ENCODE data around the gene TRPV6. TPM values are rescaled to one million over a fixed set of nuclear protein-coding genes. Genes with fewer than 3 reads are reported as not detected.

The TRPV6 gene
- total RNA-seq, 1 donor from 2014 or later: not detected

GRCh38 chr7:142927949-142928348 is 42.4 kb upstream of the TRPV6 start:
- Histone ChIP-seq H3K4me3 (no peak overlapping the region), H3K27ac (no peak overlapping the region), H3K4me2 (no peak overlapping the region), H3K36me3 (no peaks in the 10 kb centered on the region), H3K4me1 (no peaks in the 10 kb centered on the region), H3K9ac (no peak overlapping the region), H3K9me3 (ENCODE audit: low read depth) (no peaks in the 10 kb centered on the region), H4K20me1 (ENCODE audit: low read depth) (no peaks in the 10 kb centered on the region), H3K27me3 (no peaks in the 10 kb centered on the region), H3F3A (ENCODE audit: low read depth) (no peaks in the 10 kb centered on the region), H3K79me2 (ENCODE audit: low read depth) (no peaks in the 10 kb centered on the region), H2AFZ (replicated peaks) (no peak overlapping the region)
- Mint-ChIP-seq H3K4me1 (no peaks in the 10 kb centered on the region), H3K9me3 (peaks cover 3% of the 10 kb centered on the region), H3K36me3 (no peaks in the 10 kb centered on the region), H3K27ac (no peak overlapping the region), H3K4me3 (no peak overlapping the region), H3K27me3 (ENCODE audit: insufficient read depth, low read depth) (peaks cover 5% of the 10 kb centered on the region)
- TF ChIP-seq CTCF (IDR thresholded peaks at IDR 0.05): no peak
- no peak for TF ChIP-seq EZH2 (IDR thresholded peaks at IDR 0.05)
- no peak for TF ChIP-seq EZH2phosphoT487 (IDR thresholded peaks at IDR 0.05)
- no peak for DNase-seq (ENCODE audit: low spot score)

- no peaks in the 10 kb centered on the region for H3F3A ChIP-seq (ENCODE audit: low read depth)
- H3K9me3 Mint-ChIP-seq: peaks cover 3% of the 10 kb centered on the region
- H3K36me3 ChIP-seq: no peaks in the 10 kb centered on the region
- no peak overlapping the region for H3K4me2 ChIP-seq
- TF ChIP-seq EZH2phosphoT487 (IDR thresholded peaks at IDR 0.05): no peak
- DNase-seq (ENCODE audit: low spot score): no peak
- no peak overlapping the region for H3K27ac Mint-ChIP-seq
- no peak overlapping the region for H2AFZ ChIP-seq (replicated peaks)
- H4K20me1 ChIP-seq (ENCODE audit: low read depth): no peaks in the 10 kb centered on the region
- no peaks in the 10 kb centered on the region for H3K4me1 Mint-ChIP-seq
- no peaks in the 10 kb centered on the region for H3K27me3 ChIP-seq
- peaks cover 5% of the 10 kb centered on the region for H3K27me3 Mint-ChIP-seq (ENCODE audit: insufficient read depth, low read depth)
- no peak overlapping the region for H3K27ac ChIP-seq
- H3K79me2 ChIP-seq (ENCODE audit: low read depth): no peaks in the 10 kb centered on the region
- H3K4me1 ChIP-seq: no peaks in the 10 kb centered on the region
- H3K4me3 ChIP-seq: no peak overlapping the region
- no peak overlapping the region for H3K4me3 Mint-ChIP-seq
- H3K9ac ChIP-seq: no peak overlapping the region
- no peaks in the 10 kb centered on the region for H3K36me3 Mint-ChIP-seq
- H3K9me3 ChIP-seq (ENCODE audit: low read depth): no peaks in the 10 kb centered on the region
Observed at GRCh38 chr7:142927085-142927745, 41.7 kb upstream of the TRPV6 start.

- H3K27ac Mint-ChIP-seq: no peak overlapping the region
- H3K9me3 Mint-ChIP-seq: peaks cover 3% of the 10 kb centered on the region
- Histone ChIP-seq H3K36me3 (no peaks in the 10 kb centered on the region), H3K9ac (no peak overlapping the region), H3K9me3 (ENCODE audit: low read depth) (no peaks in the 10 kb centered on the region), H4K20me1 (ENCODE audit: low read depth) (no peaks in the 10 kb centered on the region), H3F3A (ENCODE audit: low read depth) (no peaks in the 10 kb centered on the region), H3K27me3 (no peaks in the 10 kb centered on the region), H3K4me3 (no peak overlapping the region), H3K79me2 (ENCODE audit: low read depth) (no peaks in the 10 kb centered on the region), H3K4me1 (no peaks in the 10 kb centered on the region), H2AFZ (replicated peaks) (no peak overlapping the region), H3K27ac (no peak overlapping the region), H3K4me2 (no peak overlapping the region)
- H3K4me3 Mint-ChIP-seq: no peak overlapping the region
- no peaks in the 10 kb centered on the region for H3K4me1 Mint-ChIP-seq
- H3K27me3 Mint-ChIP-seq (ENCODE audit: insufficient read depth, low read depth): peaks cover 5% of the 10 kb centered on the region
- no peak for DNase-seq (ENCODE audit: low spot score)
- TF ChIP-seq CTCF (IDR thresholded peaks at IDR 0.05) (peak; percentile 46), EZH2 (IDR thresholded peaks at IDR 0.05) (no peak), EZH2phosphoT487 (IDR thresholded peaks at IDR 0.05) (no peak)
- no peaks in the 10 kb centered on the region for H3K36me3 Mint-ChIP-seq
Observed at GRCh38 chr7:142925413-142925812, 39.9 kb upstream of the TRPV6 start.

- H3K79me2 ChIP-seq (ENCODE audit: low read depth): no peaks in the 10 kb centered on the region
- H3K4me3 Mint-ChIP-seq: no peak overlapping the region
- H3K4me1 Mint-ChIP-seq: no peaks in the 10 kb centered on the region
- no peak for TF ChIP-seq EZH2 (IDR thresholded peaks at IDR 0.05)
- TF ChIP-seq CTCF (IDR thresholded peaks at IDR 0.05): no peak
- no peak for TF ChIP-seq EZH2phosphoT487 (IDR thresholded peaks at IDR 0.05)
- H3K27ac Mint-ChIP-seq: no peak overlapping the region
- H3K4me2 ChIP-seq: no peak overlapping the region
- no peaks in the 10 kb centered on the region for H3K4me1 ChIP-seq
- no peak overlapping the region for H3K9ac ChIP-seq
- H3K36me3 Mint-ChIP-seq: no peaks in the 10 kb centered on the region
- H3K4me3 ChIP-seq: no peak overlapping the region
- no peaks in the 10 kb centered on the region for H4K20me1 ChIP-seq (ENCODE audit: low read depth)
- DNase-seq (ENCODE audit: low spot score): no peak
- H3K27ac ChIP-seq: no peak overlapping the region
- H3K9me3 Mint-ChIP-seq: no peaks in the 10 kb centered on the region
- no peaks in the 10 kb centered on the region for H3K9me3 ChIP-seq (ENCODE audit: low read depth)
- H3K36me3 ChIP-seq: no peaks in the 10 kb centered on the region
- H3K27me3 ChIP-seq: no peaks in the 10 kb centered on the region
- H3F3A ChIP-seq (ENCODE audit: low read depth): no peaks in the 10 kb centered on the region
- peaks cover 2% of the 10 kb centered on the region for H3K27me3 Mint-ChIP-seq (ENCODE audit: insufficient read depth, low read depth)
- H2AFZ ChIP-seq (replicated peaks): no peak overlapping the region
Observed at GRCh38 chr7:142923391-142923790, 37.8 kb upstream of the TRPV6 start.
